GM12873 (cell line): ENCODE results near the gene HSF2BP.

Experiments
- CTCF ChIP-seq: IDR thresholded peaks from 2 replicates; pipeline ENCODE4 v1.5.1; 2012; ENCODE audit warnings: low read depth, mild to moderate bottlenecking, moderate library complexity, low read length, control low read depth; ENCODE audit not compliant: insufficient read depth; ENCODE audit errors: missing control alignments

Gene HSF2BP

GRCh38 chr21:43603233-43603626 is 56.1 kb downstream of the HSF2BP start:
- TF ChIP-seq CTCF: no peak

- no peak for TF ChIP-seq CTCF
Observed at GRCh38 chr21:43602266-43603232, 56.7 kb downstream of the HSF2BP start.

- TF ChIP-seq CTCF: no peak
Observed at GRCh38 chr21:43600642-43601402, 58.5 kb downstream of the HSF2BP start.

GRCh38 chr21:43599728-43600127 is 59.6 kb downstream of the HSF2BP start:
- no peak for TF ChIP-seq CTCF

- no peak for TF ChIP-seq CTCF
Observed at GRCh38 chr21:43598416-43599120, 60.7 kb downstream of the HSF2BP start.

GRCh38 chr21:43597540-43598250 is 61.6 kb downstream of the HSF2BP start:
- TF ChIP-seq CTCF: no peak
